GM12878 (cell line): ENCODE results near the gene SIL1. TPM values are rescaled to one million over a fixed set of nuclear protein-coding genes. Genes with fewer than 3 reads are reported as not detected.

Experiments used
- ASH2L ChIP-seq: fragments of 300-600, 200-600 bp; sonication (generic); IDR thresholded peaks from 2 replicates; pipeline ENCODE4 v1.6.1; 2017; ENCODE audit warnings: low read depth, mild to moderate bottlenecking, borderline replicate concordance
- BACH1 ChIP-seq: fragments of 450-650 bp; IDR thresholded peaks from 2 replicates; pipeline ENCODE4 v1.6.1; 2017; ENCODE audit warnings: mild to moderate bottlenecking, borderline replicate concordance
- CBX5 ChIP-seq: sonication (generic); IDR thresholded peaks from 2 replicates; pipeline ENCODE4 v1.6.1; 2016; ENCODE audit warnings: low read depth, moderate library complexity, mild to moderate bottlenecking, inconsistent platforms
- CEBPZ ChIP-seq: fragments of 150-350 bp; IDR thresholded peaks from 2 replicates; pipeline ENCODE4 v1.6.1; 2016; ENCODE audit warnings: low read depth, low read length
- ETV6 ChIP-seq, 2 experiments: fragments of 450-650 bp in 1 of 2; IDR thresholded peaks in 1 of 2; conservative IDR thresholded peaks in 1 of 2; 2 replicates each; pipeline ENCODE4 v1.6.1; 2014; ENCODE audit warnings: antibody characterized with exemption in 1 of 2, borderline replicate concordance in 1 of 2, low read depth in 1 of 2, mild to moderate bottlenecking in 1 of 2, moderate library complexity in 1 of 2
- EZH2 ChIP-seq: IDR thresholded peaks from 2 replicates; pipeline ENCODE4 v1.6.1; 2012; ENCODE audit warnings: low read depth, mild to moderate bottlenecking, control low read depth, inconsistent platforms, low read length, borderline replicate concordance; ENCODE audit not compliant: control insufficient read depth
- HDAC2 ChIP-seq: fragments of 200-600 bp; sonication (generic); IDR thresholded peaks from 2 replicates; pipeline ENCODE4 v1.6.1; 2017
- JUND ChIP-seq: IDR thresholded peaks from 2 replicates; pipeline ENCODE4 v1.6.1; 2012; ENCODE audit warnings: low read depth, mild to moderate bottlenecking, low read length, improper control_type of control experiment, moderate library complexity
- MEF2A ChIP-seq: IDR thresholded peaks from 2 replicates; pipeline ENCODE4 v1.6.1; 2011; ENCODE audit warnings: low read depth, mild to moderate bottlenecking, low read length, moderate library complexity; ENCODE audit not compliant: insufficient read depth
- NFXL1 ChIP-seq: fragments of 450-650 bp; IDR thresholded peaks from 2 replicates; pipeline ENCODE4 v1.6.1; 2017; ENCODE audit warnings: antibody characterized with exemption, mild to moderate bottlenecking, borderline replicate concordance
- PAX8 ChIP-seq: fragments of 450-650 bp; IDR thresholded peaks from 2 replicates; pipeline ENCODE4 v1.6.1; 2017; ENCODE audit warnings: mild to moderate bottlenecking, moderate library complexity
- RFX5 ChIP-seq: IDR thresholded peaks from 2 replicates; pipeline ENCODE4 v1.6.1; 2011; ENCODE audit warnings: low read depth, low read length, improper control_type of control experiment
- SREBF1 ChIP-seq: IDR thresholded peaks from 2 replicates; pipeline ENCODE4 v1.6.1; 2012; ENCODE audit warnings: mild to moderate bottlenecking, low read length
- SRF ChIP-seq, 2 experiments: IDR thresholded peaks; 2 replicates each; pipeline ENCODE4 v1.6.1; 2011; ENCODE audit warnings: low read depth in 2 of 2, low read length in 2 of 2, mild to moderate bottlenecking in 1 of 2, moderate library complexity in 1 of 2
- TAF1 ChIP-seq: IDR thresholded peaks from 2 replicates; pipeline ENCODE4 v1.6.1; 2011; ENCODE audit warnings: mild to moderate bottlenecking, low read depth, low read length, borderline replicate concordance
- USF1 ChIP-seq: IDR thresholded peaks from 2 replicates; pipeline ENCODE4 v1.6.1; 2011; ENCODE audit warnings: borderline replicate concordance, low read depth, mild to moderate bottlenecking, moderate library complexity, mixed read lengths, low read length; ENCODE audit not compliant: insufficient read depth; ENCODE audit errors: extremely low read length
- ZBTB33 ChIP-seq: fragments of 450-650 bp; IDR thresholded peaks from 2 replicates; pipeline ENCODE4 v1.6.1; 2017; ENCODE audit warnings: mild to moderate bottlenecking
- ZNF217 ChIP-seq: fragments of 450-650 bp; IDR thresholded peaks from 2 replicates; pipeline ENCODE4 v1.6.1; 2017; ENCODE audit warnings: antibody characterized with exemption, mild to moderate bottlenecking
- ZNF592 ChIP-seq: fragments of 450-650 bp; IDR thresholded peaks from 2 replicates; pipeline ENCODE4 v1.6.1; 2017; ENCODE audit warnings: mild to moderate bottlenecking, moderate library complexity
- polyA plus RNA-seq, 11 experiments: library from polyadenylated mRNA; depleted of rRNA in 4 of 11; unstranded in 6 of 11; stranded (reverse) in 5 of 11; fragments of >200 nt; fragmentation: Nextera tagmentation in 4 of 11; fragmentation: Illumina TruSeq in 1 of 11; extraction: Ambion mirVana in 4 of 11; extraction: Trizol in 1 of 11; gene quantifications; 1 replicate in 1 of 11; 2 replicates in 10 of 11; pipeline versions ENCODE4 v1.2.1 to v1.2.3, GENCODE V29; 2011 to 2016; ENCODE audit warnings: inconsistent platforms in 2 of 11, missing spikeins in 2 of 11, low read depth in 1 of 11
- total RNA-seq, 4 experiments: library from RNA; depleted of rRNA in 3 of 4; stranded (reverse); fragments of >200 nt in 3 of 4; fragmentation: Illumina TruSeq in 1 of 4; extraction: Trizol in 1 of 4; gene quantifications; 2 replicates each; pipeline versions ENCODE4 v1.2.1 to v1.2.3, GENCODE V29; 2013 to 2021

The SIL1 gene
- total and polyA plus RNA-seq, 10 of the 15 experiments (the other 5 are each of a cell fraction or from before 2014, with no cell fraction given), result 4.1 to 49.8 (median 29.4) TPM

- no peak for TF ChIP-seq ZNF592
- no peak for TF ChIP-seq CEBPZ
- TF ChIP-seq ETV6 (conservative IDR thresholded peaks at IDR 0.05 in 1 of 2, IDR thresholded peaks at IDR 0.05 in 1 of 2; ENCODE audit: borderline replicate concordance in 1 of 2, low read depth in 1 of 2), result no peak
- TF ChIP-seq TAF1, result no peak
- TF ChIP-seq MEF2A, result 0 out of 2 replicates have a peak, but pooled peaks have one; percentile 10
- no peak for TF ChIP-seq SRF (IDR thresholded peaks at IDR 0.05; ENCODE audit: low read depth in 2 of 2, low read length in 2 of 2)
- TF ChIP-seq SREBF1, result no peak
- TF ChIP-seq EZH2, result no peak
- no peak for TF ChIP-seq HDAC2
- no peak for TF ChIP-seq USF1
- TF ChIP-seq ZBTB33, result no peak
- peak; percentile 33; the same call in 1 of the 2 replicates for TF ChIP-seq BACH1
- no peak for TF ChIP-seq CBX5
- TF ChIP-seq ASH2L, result no peak
- TF ChIP-seq JUND, result no peak
- no peak for TF ChIP-seq NFXL1
- no peak for TF ChIP-seq PAX8
- TF ChIP-seq ZNF217, result no peak
- no peak for TF ChIP-seq RFX5
Measured at GRCh38 chr5:139177809-139178588, 20.2 kb downstream of the SIL1 start (continued).
